ENCODE data around the gene RANGAP1.

GRCh38 chr22:41239443-41240128 lies 46.4 kb downstream of the RANGAP1 start:
- TF ChIP-seq EP300 (IDR thresholded peaks at IDR 0.05) (no peak), CTCF (IDR thresholded peaks at IDR 0.05) (no peak), POLR2A (IDR thresholded peaks at IDR 0.05) (no peak)
